Pons (tissue), 1 donor: ENCODE results near the gene SH3BP2.

Experiments
- DNase-seq: peaks from one replicate; pipeline ENCODE4 v3.0.0-alpha.2; 2016; ENCODE audit warnings: low spot score

The SH3BP2 gene

DNA sequence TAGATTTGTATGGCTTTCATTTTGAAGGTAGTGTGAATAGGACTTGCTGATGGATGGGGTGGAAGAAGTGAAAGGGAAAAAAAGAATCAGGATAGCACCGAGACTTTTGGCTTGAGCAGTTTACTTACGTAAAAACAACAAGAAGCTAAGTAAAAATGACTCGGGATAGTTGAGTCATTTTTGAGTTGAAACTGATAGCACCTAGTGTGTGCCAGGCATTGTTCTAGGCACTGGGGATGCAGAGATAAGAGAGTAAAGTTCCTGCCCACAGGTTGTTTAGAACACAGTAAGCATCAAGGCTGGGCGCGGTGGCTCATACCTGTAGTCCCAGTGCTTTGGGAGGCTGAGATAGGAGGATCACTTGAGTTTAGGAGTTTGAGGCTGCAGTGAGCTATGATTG lies 85.5 kb downstream of the SH3BP2 start:
- DNase-seq = no peak

- no peak for DNase-seq
These were observed 86.1 kb downstream of the SH3BP2 start for GRCh38 chr4:2879026-2879425.

DNA sequence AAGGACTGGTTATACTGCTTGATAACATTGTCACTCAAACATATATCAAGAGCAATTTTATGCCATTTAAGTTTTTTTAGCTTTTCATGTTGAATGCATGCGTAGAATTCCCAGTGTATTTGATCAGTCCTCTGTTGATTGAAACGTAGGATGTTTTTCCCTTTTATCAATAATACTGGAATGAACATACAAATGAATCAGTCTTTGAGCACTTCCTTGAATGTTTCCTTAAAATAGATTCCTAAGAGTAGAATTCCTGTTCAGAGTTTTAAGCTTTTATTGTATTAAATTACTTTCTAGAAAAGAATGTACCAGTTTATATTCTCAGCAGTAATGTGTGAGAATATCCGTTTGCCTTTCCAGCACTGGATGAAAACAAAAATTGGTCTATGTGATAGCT lies 88.5 kb downstream of the SH3BP2 start:
- DNase-seq = no peak

- DNase-seq = no peak
These were observed 89.5 kb downstream of the SH3BP2 start for GRCh38 chr4:2882341-2882740.

DNA sequence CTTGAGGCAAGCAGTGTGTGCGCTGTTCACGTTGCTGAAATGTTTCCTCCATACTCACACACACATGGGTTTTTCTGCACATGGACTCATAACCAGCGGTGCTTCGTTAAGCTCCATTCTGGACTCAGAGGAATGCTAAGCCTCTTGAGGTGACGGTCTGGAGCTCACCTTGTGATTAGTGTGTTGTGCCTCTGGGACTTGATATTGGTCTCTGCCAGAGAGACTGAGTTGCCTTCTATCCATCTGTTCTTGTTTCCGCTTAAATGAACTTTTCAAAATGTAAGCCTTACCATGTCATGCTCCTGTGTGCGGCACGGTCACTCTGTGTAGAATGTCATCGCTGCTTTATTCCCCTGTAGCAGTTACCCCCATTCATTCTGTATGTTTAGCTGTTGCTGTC lies 93.3 kb downstream of the SH3BP2 start:
- DNase-seq = no peak

DNA sequence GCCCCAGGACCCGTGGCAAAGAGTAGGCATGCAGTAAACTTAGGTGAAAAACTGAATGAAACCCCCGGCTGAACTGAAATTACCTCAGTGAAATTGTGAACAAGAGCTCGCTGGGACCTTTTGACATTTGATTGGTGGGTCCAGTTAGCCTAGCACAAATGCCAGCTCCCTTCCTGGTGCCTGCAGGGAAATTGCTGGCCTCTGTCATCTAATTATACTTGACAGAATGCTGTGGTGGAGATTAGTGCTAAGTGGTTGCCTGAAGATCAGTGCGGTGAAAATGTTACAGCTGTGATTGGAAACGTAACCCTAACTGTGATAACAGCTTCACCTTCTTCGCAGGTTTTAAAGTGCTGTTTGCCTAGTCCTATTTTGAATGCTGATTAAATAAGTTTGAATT lies 93.7 kb downstream of the SH3BP2 start:
- DNase-seq = no peak

DNA sequence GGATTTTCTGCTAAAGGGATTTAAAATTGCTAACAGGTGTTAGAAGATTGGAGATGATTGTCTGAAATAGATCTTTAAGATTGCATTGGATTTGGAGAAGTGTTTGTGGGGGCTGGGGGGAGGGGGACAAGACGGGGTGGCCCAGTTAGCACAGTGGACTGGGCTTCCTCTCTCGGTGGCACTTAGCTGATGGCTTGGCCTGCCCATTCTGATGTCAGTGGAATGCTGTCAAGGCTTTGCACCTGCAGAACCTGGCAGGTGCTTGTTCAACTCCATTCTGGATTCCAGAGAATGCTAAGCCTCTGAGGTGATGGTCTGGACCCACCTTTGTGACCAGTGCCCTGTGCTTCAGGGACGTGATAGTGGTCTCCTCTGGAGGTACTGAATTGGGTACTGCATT lies 94.5 kb downstream of the SH3BP2 start:
- DNase-seq = no peak

DNA sequence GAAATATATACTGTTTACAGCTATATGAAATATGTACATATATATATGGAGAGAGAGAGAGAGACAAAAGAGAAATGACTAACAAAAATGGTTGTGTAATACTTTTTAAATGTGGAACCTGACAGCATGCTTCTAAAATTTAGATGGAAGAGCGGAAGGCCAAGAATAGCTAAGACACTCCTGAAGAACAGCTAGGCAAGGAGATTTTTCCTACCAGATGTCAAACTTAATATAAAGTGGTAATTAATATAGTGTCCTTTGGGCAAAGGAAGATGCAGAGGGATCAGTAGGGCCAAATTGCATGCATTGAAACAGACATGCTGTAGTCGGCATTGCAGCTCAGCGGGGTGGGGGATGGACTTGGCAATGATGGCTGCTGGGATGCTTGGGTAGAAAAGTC lies 96.0 kb downstream of the SH3BP2 start:
- DNase-seq = no peak
